AG04450 (cell line): ENCODE results near the gene FADS6. TPM values are rescaled to one million over a fixed set of nuclear protein-coding genes. Genes with fewer than 3 reads are reported as not detected.

ENCODE experiments used
- CTCF ChIA-PET: fragments of 300-600, 350-600 bp; formaldehyde crosslinking; extraction: SDS; loops from one replicate; lab custom pipeline; 2022; ENCODE audit warnings: antibody characterized with exemption, inconsistent platforms; lab: Charles Lee
- POLR2A ChIA-PET: fragments of 350-600 bp; formaldehyde crosslinking; extraction: SDS; loops from one replicate; lab custom pipeline; 2021; ENCODE audit warnings: antibody characterized with exemption, inconsistent platforms; lab: Yijun Ruan, JAX
- DNase-seq: peaks from one replicate; pipeline ENCODE4 v3.0.0-alpha.2; 2011; ENCODE audit warnings: low read depth, low spot score
- H3K27ac ChIP-seq: one replicate; pipeline ENCODE4 v1.5.1; 2012; ENCODE audit warnings: low read depth, low read length, control low read depth
- H3K27me3 ChIP-seq: one replicate; pipeline ENCODE4 v1.6.0; 2012; ENCODE audit warnings: low read length; ENCODE audit not compliant: control insufficient read depth, insufficient read depth
- H3K4me3 ChIP-seq: 2 replicates; pipeline ENCODE4 v1.5.1; 2011; ENCODE audit warnings: mild to moderate bottlenecking, low read depth, low read length, control low read depth
- H3K9me3 ChIP-seq: 2 replicates; pipeline ENCODE4 v1.5.1; 2012; ENCODE audit warnings: low read length; ENCODE audit not compliant: control insufficient read depth, insufficient read depth
- CTCF ChIP-seq: IDR thresholded peaks from 2 replicates; pipeline ENCODE4 v1.5.1; 2011; ENCODE audit warnings: low read depth, low read length, control low read depth, inconsistent platforms
- polyA plus RNA-seq: library from polyadenylated mRNA; depleted of rRNA; stranded (reverse); fragments of >200 nt; gene quantifications from 2 replicates; pipeline ENCODE4 v1.2.3, GENCODE V29; 2011

Gene FADS6
- polyA plus RNA-seq, 1 experiment = not detected

GRCh38 chr17:74882517-74883240 lies 10.8 kb downstream of the FADS6 start:
- no peak overlapping the region for H3K4me3 ChIP-seq
- H3K27ac ChIP-seq = no peak overlapping the region
- no peak for TF ChIP-seq CTCF
- no peak for DNase-seq
- H3K9me3 ChIP-seq = no peaks in the 10 kb centered on the region
- ChIA-PET CTCF (no interaction called here), POLR2A (interaction anchor here (1.8 kb wide), 1 partner anchor 10 kb away, joined by 4 read pairs; the partner anchor contains the start of gene FDXR)
- peaks cover 36% of the 10 kb centered on the region for H3K27me3 ChIP-seq

- no peak for TF ChIP-seq CTCF
- no peak for DNase-seq
- Histone ChIP-seq H3K9me3 (no peaks in the 10 kb centered on the region), H3K4me3 (no peak overlapping the region), H3K27me3 (peaks cover 33% of the 10 kb centered on the region), H3K27ac (no peak overlapping the region)
- ChIA-PET CTCF (interaction anchor here (0.7 to 1.2 kb wide), 3 partner anchors 16 to 320 kb away, joined by 3 read pairs; no protein-coding TSS in a partner anchor), POLR2A (interaction anchor here (1.8 kb wide), 1 partner anchor 8 kb away, joined by 4 read pairs; the partner anchor contains the start of gene FDXR)
Measured at GRCh38 chr17:74881073-74881472, 12.4 kb downstream of the FADS6 start.

- no peak overlapping the region for H3K27ac ChIP-seq
- H3K27me3 ChIP-seq = peaks cover 33% of the 10 kb centered on the region
- ChIA-PET POLR2A (no interaction called here), CTCF (no interaction called here)
- H3K9me3 ChIP-seq = no peaks in the 10 kb centered on the region
- no peak for DNase-seq
- H3K4me3 ChIP-seq = no peak overlapping the region
- TF ChIP-seq CTCF = no peak
Measured at GRCh38 chr17:74879308-74879707, 14.1 kb downstream of the FADS6 start.

GRCh38 chr17:74878658-74879057 lies 14.8 kb downstream of the FADS6 start:
- peaks cover 33% of the 10 kb centered on the region for H3K27me3 ChIP-seq
- ChIA-PET POLR2A (no interaction called here), CTCF (interaction anchor here (1.7 kb wide), 1 partner anchor 14 kb away, joined by 7 read pairs; no protein-coding TSS in a partner anchor)
- TF ChIP-seq CTCF = no peak
- no peaks in the 10 kb centered on the region for H3K9me3 ChIP-seq
- no peak overlapping the region for H3K27ac ChIP-seq
- no peak for DNase-seq
- no peak overlapping the region for H3K4me3 ChIP-seq
